A204.1 (cell line): ENCODE measurements around the gene HOXC11.

ENCODE experiments used
- FAIRE-seq: peaks from 2 replicates; lab custom pipeline; 2012; peaks lifted over from hg19 to GRCh38; lab: Jason Lieb, UNC

Gene HOXC11

DNA sequence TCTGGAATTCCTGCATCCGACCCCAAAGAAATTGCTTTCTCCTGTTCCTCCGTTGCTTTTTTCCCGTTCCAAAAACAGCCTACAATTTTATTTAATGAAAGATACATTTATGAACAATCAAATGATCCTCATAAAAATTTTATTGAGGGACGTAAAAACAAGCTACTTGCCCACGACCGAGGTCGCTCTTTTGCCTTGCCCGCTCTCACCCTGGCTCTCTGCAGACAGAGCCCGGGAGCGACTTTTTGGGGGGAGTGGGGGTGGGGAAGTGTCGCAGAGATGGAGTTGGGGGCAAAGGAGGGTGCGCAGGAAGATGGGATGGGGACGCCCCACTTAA, 25.9 kb downstream of the HOXC11 start:
- no peak for FAIRE-seq

DNA sequence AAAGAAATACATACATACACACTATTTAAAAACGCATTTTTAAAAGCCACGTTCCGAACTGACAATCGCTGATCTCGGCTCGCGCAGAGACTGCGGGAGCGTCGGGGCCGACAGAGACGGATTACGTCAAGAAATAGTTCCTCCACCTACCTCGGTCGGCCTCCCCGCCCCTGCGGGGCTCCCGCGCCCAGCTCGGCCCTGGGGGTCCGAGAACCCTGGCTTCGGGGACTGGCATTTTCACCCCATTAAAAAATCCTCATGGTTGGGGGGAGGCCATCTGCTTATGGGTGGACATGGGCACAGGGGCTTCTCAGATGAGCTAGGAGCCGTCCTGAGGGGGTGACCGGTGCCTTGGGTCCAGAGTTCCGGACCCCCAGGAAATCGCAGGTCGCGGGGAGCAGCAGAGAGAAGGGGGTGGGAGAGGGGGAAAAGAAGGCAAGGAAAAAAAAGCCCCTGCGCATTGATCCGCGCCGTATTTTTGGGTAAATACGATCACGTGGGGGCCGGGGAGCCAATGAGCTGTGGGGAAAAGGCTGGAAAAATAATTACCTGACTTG, 26.7 kb downstream of the HOXC11 start:
- FAIRE-seq = no peak

GRCh38 chr12:54000116-54001114, 27.5 kb downstream of the HOXC11 start, which contains the start of gene HOXC9:
Gene HOXC9 (plus strand): TSS chr12:54000161. CDS start chr12:54000189, 28 bp downstream.
- no peak for FAIRE-seq

GRCh38 chr12:54001283-54002187, 28.6 kb downstream of the HOXC11 start:
- no peak for FAIRE-seq

- no peak for FAIRE-seq
These were observed 29.5 kb downstream of the HOXC11 start for GRCh38 chr12:54002278-54002914.

DNA sequence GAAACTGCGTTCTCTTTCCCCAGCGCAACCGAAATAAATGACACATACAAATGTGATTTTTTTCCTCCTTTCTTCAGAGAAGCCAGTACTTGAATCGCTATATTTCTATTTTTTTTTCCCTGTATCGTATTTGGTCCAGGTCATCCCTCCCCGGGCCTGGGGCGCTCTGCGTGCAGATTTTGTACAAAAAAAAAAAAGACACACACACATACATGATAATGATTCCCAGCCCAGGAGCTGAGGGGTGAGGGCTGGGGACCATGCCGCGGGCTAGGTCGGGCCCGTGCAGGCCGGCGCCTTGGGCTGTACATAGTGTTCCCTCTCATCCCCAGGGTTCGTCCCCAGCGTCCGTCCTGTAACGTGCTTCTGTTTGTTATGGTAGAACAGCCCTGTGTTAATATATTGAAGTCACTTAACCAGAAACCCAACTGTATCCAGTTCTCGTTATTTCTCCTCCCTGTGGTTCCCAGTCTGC, 30.0 kb downstream of the HOXC11 start:
- FAIRE-seq = no peak

GRCh38 chr12:54003625-54004024, 30.7 kb downstream of the HOXC11 start:
- FAIRE-seq = no peak

GRCh38 chr12:54004063-54004840, 31.3 kb downstream of the HOXC11 start:
- FAIRE-seq = no peak

DNA sequence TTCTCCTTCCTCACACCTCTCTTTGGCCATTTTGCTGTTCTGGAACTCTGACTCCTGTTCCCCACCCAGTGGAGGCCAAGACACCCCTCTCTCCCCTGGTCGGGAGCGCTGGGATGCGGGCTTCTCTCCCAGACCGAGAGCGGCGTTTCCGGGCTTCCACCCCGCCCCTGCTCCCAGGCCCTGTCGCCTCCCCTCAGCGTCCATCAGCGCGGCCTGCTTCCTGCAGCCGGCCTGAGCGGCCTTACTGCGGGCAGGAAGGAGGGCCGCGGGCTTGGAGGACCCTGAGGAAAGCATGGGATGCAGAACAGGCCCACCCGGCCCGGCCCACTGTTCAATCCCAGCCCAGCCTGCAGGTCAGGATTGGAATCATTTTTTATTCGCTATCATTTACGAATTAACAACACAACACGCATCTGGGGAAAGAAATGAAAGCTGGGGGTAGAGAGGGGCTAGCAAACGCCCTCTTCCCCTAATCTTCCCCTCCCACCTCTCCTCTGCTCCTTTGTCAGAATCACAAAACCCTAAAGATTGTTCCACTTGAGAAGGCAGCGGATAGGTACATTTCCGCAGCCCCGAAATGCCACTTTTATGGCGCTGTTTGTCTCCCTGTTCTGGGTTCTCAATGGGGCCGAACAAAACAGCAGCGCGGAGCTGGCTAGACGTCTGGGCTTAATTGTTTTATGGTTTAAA, 32.1 kb downstream of the HOXC11 start:
- FAIRE-seq = no peak

DNA sequence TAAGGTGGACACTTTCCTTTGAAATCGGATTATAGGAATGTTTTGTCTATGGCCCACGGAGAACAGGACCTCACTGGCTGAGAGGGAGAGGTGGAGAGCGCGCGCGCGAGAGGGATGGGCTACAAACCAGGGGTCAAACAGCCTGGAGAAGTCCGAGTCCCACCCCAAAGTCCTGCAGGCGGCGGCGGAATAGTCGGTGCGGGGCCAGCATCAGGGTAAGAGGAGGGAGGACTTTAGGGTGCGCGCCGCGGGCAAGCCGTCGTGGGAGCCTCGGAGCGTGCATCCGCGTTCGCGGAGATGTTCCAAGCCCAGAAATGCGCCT, 32.6 kb downstream of the HOXC11 start:
- FAIRE-seq = no peak

- FAIRE-seq = no peak
These were observed 33.1 kb downstream of the HOXC11 start for GRCh38 chr12:54005853-54006558.

DNA sequence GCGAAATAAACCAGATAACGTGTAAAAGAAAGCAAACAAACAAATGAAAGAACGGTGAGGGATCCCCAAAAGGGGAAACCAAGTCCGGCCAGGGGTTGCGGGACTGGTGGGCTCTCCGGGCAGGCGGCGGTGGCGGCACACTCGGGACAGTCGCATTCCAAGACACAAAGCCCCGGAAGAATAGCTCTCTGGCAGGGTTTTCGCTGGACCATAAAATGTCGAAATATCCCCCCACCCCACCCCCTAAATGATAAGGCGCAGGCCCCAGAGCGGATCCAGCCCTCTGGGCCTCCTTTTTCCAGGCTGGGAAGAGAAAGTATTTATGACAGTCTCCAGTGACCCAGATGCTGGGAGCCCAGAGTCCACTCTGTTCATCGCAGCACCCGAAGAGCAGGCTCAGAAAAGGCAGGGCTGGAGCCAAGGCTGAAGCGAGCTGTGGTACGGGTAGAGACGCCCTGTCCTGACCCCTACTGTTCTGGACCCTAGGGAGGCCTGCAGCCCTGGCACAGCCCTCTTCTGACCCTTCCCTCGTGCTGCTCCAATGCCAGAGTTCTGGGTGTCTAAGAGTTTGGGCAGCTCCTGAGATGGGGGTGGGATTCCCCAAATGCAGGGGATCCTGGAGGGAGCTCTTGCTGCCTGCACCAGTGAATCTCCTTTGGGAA, 33.8 kb downstream of the HOXC11 start:
- FAIRE-seq = no peak

DNA sequence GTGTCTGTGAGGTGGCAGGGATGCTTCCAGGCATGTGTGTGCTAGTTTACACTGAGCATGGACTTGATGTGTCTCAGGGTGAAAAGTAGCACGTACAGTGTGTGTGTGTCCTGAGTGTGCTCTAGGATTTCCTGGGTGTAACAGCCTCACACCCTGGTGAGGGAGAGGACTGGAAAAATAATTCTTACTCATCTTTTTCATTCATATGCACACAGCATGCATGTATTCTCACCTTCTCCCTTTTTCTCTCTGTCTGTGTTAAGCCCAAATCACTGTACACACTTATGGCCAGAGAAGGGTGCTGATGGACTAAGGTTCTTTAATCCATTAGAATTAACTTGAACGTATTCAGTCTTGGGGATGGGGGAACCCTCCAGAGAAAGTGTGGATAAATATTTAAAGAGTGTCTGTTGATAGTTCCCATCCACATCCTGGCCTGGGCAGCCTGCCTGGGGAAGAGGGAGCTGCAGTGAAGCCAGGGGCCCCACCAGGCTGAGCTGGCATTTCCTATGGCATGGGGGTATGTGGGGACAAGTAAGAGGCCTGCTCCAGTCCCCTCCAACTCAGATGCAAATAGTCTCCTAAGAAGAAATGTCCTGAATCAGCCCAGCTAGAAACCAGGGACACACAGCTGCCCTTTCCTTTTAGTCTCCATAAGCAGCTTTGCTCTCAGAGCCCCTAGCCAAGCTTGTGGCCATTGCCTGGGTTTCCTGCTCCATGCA, 34.8 kb downstream of the HOXC11 start:
- FAIRE-seq = no peak

- FAIRE-seq = no peak
These were observed 35.3 kb downstream of the HOXC11 start for GRCh38 chr12:54008260-54008552.

GRCh38 chr12:54009171-54010052, 36.5 kb downstream of the HOXC11 start:
- FAIRE-seq = no peak

DNA sequence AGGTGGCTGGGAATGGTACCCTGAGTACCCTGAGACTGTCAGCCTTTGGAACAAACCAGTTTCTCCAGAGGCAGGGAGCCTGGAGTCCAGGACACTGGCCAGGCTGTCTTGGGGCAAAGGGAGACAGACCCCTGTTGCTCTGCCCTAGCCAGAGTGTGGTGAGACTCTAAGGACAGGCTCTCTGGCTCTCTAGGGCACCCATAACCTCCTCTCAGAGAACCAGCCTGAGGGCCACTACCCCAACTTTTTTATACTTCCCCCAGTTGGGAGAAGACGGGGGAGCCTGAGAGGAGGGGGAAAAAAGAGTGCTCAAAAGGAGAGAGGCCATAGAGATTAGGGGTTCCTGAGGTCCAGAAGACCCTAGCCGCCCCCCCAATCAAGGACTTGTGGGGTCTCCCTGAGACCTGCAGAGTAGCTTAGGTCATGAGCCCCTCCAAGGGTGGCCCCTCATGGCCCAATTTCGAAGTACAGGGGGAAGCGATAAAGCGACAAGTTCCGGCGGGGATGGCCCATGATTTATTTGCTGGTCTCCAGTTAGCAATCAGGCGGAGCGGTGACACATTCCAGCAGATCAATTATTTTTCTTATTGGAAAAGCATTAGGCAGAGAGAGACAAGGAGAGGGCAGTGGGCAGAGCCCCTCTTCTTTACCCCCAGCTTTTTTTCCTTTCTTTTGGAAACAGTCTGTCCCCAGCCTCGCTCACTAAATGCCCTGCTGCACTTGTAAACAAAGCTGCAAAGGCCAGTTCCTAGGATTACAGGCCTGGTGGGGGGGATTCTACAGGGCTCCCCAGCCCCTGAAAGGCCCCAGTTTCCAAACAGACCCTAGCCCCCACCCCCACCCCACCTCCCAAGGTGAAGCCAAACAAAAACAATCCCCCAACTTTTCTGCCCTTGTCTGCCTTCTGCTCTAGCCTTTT, 37.4 kb downstream of the HOXC11 start:
- FAIRE-seq = no peak
